Endothelial cell of umbilical vein (primary cell): ENCODE data around the gene CAMKMT. TPM values are rescaled to one million over a fixed set of nuclear protein-coding genes. Genes with fewer than 3 reads are reported as not detected.

ENCODE experiments used
- BruUV-seq: library from RNA; stranded (reverse); fragments of 400-500 nt; replicated peaks from 2 replicates; lab custom pipeline; 2021; lab: Mats Ljungman, UMichigan
- CTCF ChIA-PET: fragments of 300-600, 350-600 bp; sonication (Branson Sonifier 250); formaldehyde crosslinking; loops from one replicate; lab custom pipeline; 2021; ENCODE audit warnings: antibody characterized with exemption, inconsistent platforms; lab: Charles Lee
- POLR2A ChIA-PET: fragments of 300-600, 350-600 bp; sonication (Branson Sonifier 250); formaldehyde crosslinking; loops from one replicate; lab custom pipeline; 2021; ENCODE audit warnings: antibody characterized with exemption, inconsistent platforms; lab: Charles Lee
- DNase-seq: peaks from one replicate; pipeline ENCODE4 v3.0.0-alpha.2; 2011; ENCODE audit warnings: low read depth, low spot score
- FAIRE-seq: peaks from 2 replicates; lab custom pipeline; 2011; peaks lifted over from hg19 to GRCh38; lab: Jason Lieb, UNC
- H2AFZ ChIP-seq: 2 replicates; pipeline ENCODE4 v1.6.0; 2012; ENCODE audit warnings: low read depth, low read length, control low read depth, inconsistent platforms
- H3K27ac ChIP-seq: 2 replicates; pipeline ENCODE4 v1.5.1; 2011; ENCODE audit warnings: low read depth, mild to moderate bottlenecking, control low read depth, low read length, moderate library complexity; ENCODE audit not compliant: insufficient read depth
- H3K27me3 ChIP-seq, 2 experiments: 2 replicates each; pipeline versions ENCODE4 v1.6.0 to v1.6.1; 2011; ENCODE audit warnings: low read length in 2 of 2, mixed read lengths in 1 of 2; ENCODE audit not compliant: control insufficient read depth in 2 of 2, insufficient read depth in 2 of 2
- H3K36me3 ChIP-seq, 2 experiments: 2 replicates in 1 of 2; 3 replicates in 1 of 2; pipeline ENCODE4 v1.5.1; 2011; ENCODE audit warnings: low read length in 2 of 2, mild to moderate bottlenecking in 1 of 2, moderate library complexity in 1 of 2; ENCODE audit not compliant: control insufficient read depth in 2 of 2, insufficient read depth in 2 of 2; ENCODE audit errors: extremely low read depth in 1 of 2
- H3K4me1 ChIP-seq: 3 replicates; pipeline ENCODE4 v1.5.1; 2011; ENCODE audit warnings: mild to moderate bottlenecking, low read length; ENCODE audit not compliant: control insufficient read depth, insufficient read depth; ENCODE audit errors: extremely low read depth
- H3K4me2 ChIP-seq: 2 replicates; pipeline ENCODE4 v1.6.1; 2011; ENCODE audit warnings: low read length, control low read depth, mixed read lengths; ENCODE audit not compliant: insufficient read depth
- H3K4me3 ChIP-seq, 3 experiments: fragments of 200-600 bp in 1 of 3; sonication (generic), shearing (Covaris generic) in 1 of 3; replicated peaks in 1 of 3; 2 replicates each; pipeline ENCODE4 v1.5.1; 2011 to 2016; ENCODE audit warnings: control low read depth in 3 of 3, low read length in 3 of 3, mild to moderate bottlenecking in 2 of 3, inconsistent platforms in 1 of 3, low read depth in 1 of 3, moderate library complexity in 1 of 3; ENCODE audit not compliant: insufficient read depth in 1 of 3
- H3K79me2 ChIP-seq: 2 replicates; pipeline ENCODE4 v1.6.0; 2012; ENCODE audit warnings: low read length, inconsistent platforms; ENCODE audit not compliant: control insufficient read depth, insufficient read depth
- H3K9ac ChIP-seq: replicated peaks from 2 replicates; pipeline ENCODE3; 2011; ENCODE audit warnings: low read length, control low read depth; ENCODE audit not compliant: insufficient read depth; ENCODE audit errors: extremely low read depth
- H3K9me1 ChIP-seq: replicated peaks from 3 replicates; pipeline ENCODE4 v1.6.0; 2011; ENCODE audit warnings: mild to moderate bottlenecking, low read length; ENCODE audit not compliant: control insufficient read depth, insufficient read depth; ENCODE audit errors: extremely low read depth
- H3K9me3 ChIP-seq: replicated peaks from 2 replicates; pipeline ENCODE4 v1.5.1; 2012; ENCODE audit warnings: low read length, inconsistent platforms; ENCODE audit not compliant: control insufficient read depth, insufficient read depth
- H4K20me1 ChIP-seq: replicated peaks from 2 replicates; pipeline ENCODE3; 2011; ENCODE audit warnings: mild to moderate bottlenecking, low read length; ENCODE audit not compliant: control insufficient read depth, insufficient read depth; ENCODE audit errors: extremely low read depth
- CTCF ChIP-seq, 2 donors: IDR thresholded peaks; 1 replicate in 1 of 2; 2 replicates in 1 of 2; pipeline ENCODE4 v1.5.1; 2011; ENCODE audit warnings: low read length in 2 of 2, mild to moderate bottlenecking in 2 of 2, moderate library complexity in 2 of 2, control low read depth in 1 of 2, inconsistent platforms in 1 of 2, low read depth in 1 of 2; ENCODE audit not compliant: insufficient read depth in 1 of 2; ENCODE audit errors: extremely low read depth in 1 of 2
- GATA2 ChIP-seq: IDR thresholded peaks from 2 replicates; pipeline ENCODE4 v1.7.0; 2011; ENCODE audit warnings: low read depth, mild to moderate bottlenecking, moderate library complexity, mixed read lengths, low read length; ENCODE audit not compliant: insufficient read length, insufficient read depth
- JUN ChIP-seq: IDR thresholded peaks from 2 replicates; pipeline ENCODE4 v1.6.1; 2011; ENCODE audit warnings: borderline replicate concordance, low read depth; ENCODE audit not compliant: insufficient read length, insufficient read depth
- MAX ChIP-seq: IDR thresholded peaks from 2 replicates; pipeline ENCODE4 v1.6.1; 2011; ENCODE audit not compliant: insufficient read depth, insufficient read length
- MYC ChIP-seq: IDR thresholded peaks from one replicate; pipeline ENCODE4 v1.6.1; 2011; ENCODE audit warnings: mild to moderate bottlenecking, low read depth, low read length
- POLR2A ChIP-seq: IDR thresholded peaks from 2 replicates; pipeline ENCODE4 v1.6.1; 2012; ENCODE audit warnings: low read depth, mild to moderate bottlenecking, control low read depth, low read length
- dilution Hi-C: fragments of 300-500 bp; cut with MboI; formaldehyde crosslinking; loops from one replicate; pipeline ENCODE4 v1.15.0; 2019; ENCODE audit warnings: low sequenced_read_pairs; ENCODE audit not compliant: extremely low pct_ligation_motif_present
- intact Hi-C: fragments of 100-400 bp; cut with micrococcal nuclease; formaldehyde crosslinking; loops from one replicate; pipeline ENCODE4 v1.10.0; 2022
- polyA plus RNA-seq, 4 experiments: library from polyadenylated mRNA; depleted of rRNA in 3 of 4; stranded (reverse) in 3 of 4; unstranded in 1 of 4; fragments of >200 nt; gene quantifications; 2 replicates each; pipeline versions ENCODE4 v1.2.1 to v1.2.3, GENCODE V29; 2011 to 2012; ENCODE audit warnings: missing spikeins in 1 of 4
- total RNA-seq: library from RNA; stranded (reverse); gene quantifications from 2 replicates; pipeline ENCODE4 v1.2.3, GENCODE V29; 2021

CAMKMT gene
- total and polyA plus RNA-seq, 2 donors (not counting 3 experiments of a cell fraction or from before 2014, with no cell fraction given) = 4.1 to 10.7 TPM

- no TSS peak for BruUV-seq
- no peaks in the 10 kb centered on the region for H3K4me1 ChIP-seq
- H3K9me1 ChIP-seq = no peaks in the 10 kb centered on the region
- no peak for FAIRE-seq
- H3K79me2 ChIP-seq = no peaks in the 10 kb centered on the region
- H3K9ac ChIP-seq = no peak overlapping the region
- intact Hi-C loops = no loop called here
- H3K4me2 ChIP-seq = no peak overlapping the region
- no peak for TF ChIP-seq MAX
- TF ChIP-seq CTCF (IDR thresholded peaks at IDR 0.05; ENCODE audit: extremely low read depth in 1 of 2, insufficient read depth in 1 of 2, low read depth in 1 of 2, low read length in 2 of 2) = no peak
- no peak for TF ChIP-seq MYC
- TF ChIP-seq POLR2A = no peak
- no peak for TF ChIP-seq GATA2
- TF ChIP-seq JUN = no peak
- no peaks in the 10 kb centered on the region for H4K20me1 ChIP-seq
- CTCF ChIA-PET = interaction anchor here (1.7 kb wide), 1 partner anchor 295 kb away, joined by 4 read pairs; no protein-coding TSS in a partner anchor
- no peak overlapping the region for H3K4me3 ChIP-seq
- dilution Hi-C loops = no loop called here
- H3K27me3 ChIP-seq = peaks cover 10% of the 10 kb centered on the region in 2 experiments
- DNase-seq = no peak
- POLR2A ChIA-PET = no interaction called here
- no peak overlapping the region for H2AFZ ChIP-seq
- H3K27ac ChIP-seq = no peak overlapping the region
- H3K36me3 ChIP-seq = no peaks in the 10 kb centered on the region
- H3K9me3 ChIP-seq = no peaks in the 10 kb centered on the region
Measured at GRCh38 chr2:44774826-44775492, 413.2 kb downstream of the CAMKMT start.
